Airway epithelial cell (primary cell): ENCODE measurements around the gene NIN. TPM values are rescaled to one million over a fixed set of nuclear protein-coding genes. Genes with fewer than 3 reads are reported as not detected.

Experiments
- total RNA-seq: library from RNA; depleted of rRNA; stranded (reverse); fragments of >200 nt; gene quantifications from 2 replicates; pipeline ENCODE4 v1.2.3, GENCODE V29; 2015

NIN gene, protein sequence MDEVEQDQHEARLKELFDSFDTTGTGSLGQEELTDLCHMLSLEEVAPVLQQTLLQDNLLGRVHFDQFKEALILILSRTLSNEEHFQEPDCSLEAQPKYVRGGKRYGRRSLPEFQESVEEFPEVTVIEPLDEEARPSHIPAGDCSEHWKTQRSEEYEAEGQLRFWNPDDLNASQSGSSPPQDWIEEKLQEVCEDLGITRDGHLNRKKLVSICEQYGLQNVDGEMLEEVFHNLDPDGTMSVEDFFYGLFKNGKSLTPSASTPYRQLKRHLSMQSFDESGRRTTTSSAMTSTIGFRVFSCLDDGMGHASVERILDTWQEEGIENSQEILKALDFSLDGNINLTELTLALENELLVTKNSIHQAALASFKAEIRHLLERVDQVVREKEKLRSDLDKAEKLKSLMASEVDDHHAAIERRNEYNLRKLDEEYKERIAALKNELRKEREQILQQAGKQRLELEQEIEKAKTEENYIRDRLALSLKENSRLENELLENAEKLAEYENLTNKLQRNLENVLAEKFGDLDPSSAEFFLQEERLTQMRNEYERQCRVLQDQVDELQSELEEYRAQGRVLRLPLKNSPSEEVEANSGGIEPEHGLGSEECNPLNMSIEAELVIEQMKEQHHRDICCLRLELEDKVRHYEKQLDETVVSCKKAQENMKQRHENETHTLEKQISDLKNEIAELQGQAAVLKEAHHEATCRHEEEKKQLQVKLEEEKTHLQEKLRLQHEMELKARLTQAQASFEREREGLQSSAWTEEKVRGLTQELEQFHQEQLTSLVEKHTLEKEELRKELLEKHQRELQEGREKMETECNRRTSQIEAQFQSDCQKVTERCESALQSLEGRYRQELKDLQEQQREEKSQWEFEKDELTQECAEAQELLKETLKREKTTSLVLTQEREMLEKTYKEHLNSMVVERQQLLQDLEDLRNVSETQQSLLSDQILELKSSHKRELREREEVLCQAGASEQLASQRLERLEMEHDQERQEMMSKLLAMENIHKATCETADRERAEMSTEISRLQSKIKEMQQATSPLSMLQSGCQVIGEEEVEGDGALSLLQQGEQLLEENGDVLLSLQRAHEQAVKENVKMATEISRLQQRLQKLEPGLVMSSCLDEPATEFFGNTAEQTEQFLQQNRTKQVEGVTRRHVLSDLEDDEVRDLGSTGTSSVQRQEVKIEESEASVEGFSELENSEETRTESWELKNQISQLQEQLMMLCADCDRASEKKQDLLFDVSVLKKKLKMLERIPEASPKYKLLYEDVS (N-terminal part only)
- 11.4 and 16.6 TPM in 2 replicates for total RNA-seq

DNA sequence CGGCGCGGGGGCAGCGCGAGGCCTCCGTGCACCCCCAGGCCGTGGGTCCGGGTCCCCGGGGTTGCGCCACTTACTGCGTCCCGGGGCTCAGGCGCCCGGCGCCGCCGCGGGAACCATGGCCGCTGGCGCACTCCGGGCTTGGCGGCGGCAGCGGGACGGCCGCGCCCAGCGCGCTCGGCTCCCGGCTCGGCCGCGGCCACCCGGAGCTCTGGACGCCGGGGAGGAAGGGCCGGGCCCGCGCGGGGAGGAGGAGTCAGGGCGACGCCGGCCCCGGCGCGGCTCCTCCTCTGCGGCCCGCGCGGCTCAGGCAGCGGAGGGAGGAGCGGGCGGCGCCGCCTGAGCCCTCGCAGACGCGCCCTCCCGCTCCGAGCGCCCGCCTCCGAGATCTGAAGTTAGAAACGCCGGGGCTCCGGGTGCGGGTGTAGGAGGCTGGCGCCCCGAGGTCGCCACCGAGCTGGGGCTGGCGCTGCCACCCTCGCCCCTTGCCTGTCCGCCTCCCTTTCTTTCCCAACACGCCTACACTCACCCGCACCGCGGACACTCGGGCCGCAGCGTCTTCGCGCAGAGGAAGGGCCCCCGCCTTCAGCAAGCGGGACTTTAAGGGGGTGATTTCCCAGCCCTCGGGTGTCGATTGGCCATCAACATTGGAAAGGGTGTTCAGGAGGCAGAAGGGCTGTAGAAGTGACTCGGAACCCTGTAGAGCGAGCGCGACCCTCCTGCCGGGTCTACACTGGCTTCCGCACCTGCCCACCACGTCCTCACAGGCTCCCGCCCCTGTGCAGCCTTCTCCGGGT, at the start of gene NIN:
Gene NIN (minus strand): TSS at position 231 of the 794 bp plus-strand sequence. CDS start 9,106 bp downstream, outside the sequence.

DNA sequence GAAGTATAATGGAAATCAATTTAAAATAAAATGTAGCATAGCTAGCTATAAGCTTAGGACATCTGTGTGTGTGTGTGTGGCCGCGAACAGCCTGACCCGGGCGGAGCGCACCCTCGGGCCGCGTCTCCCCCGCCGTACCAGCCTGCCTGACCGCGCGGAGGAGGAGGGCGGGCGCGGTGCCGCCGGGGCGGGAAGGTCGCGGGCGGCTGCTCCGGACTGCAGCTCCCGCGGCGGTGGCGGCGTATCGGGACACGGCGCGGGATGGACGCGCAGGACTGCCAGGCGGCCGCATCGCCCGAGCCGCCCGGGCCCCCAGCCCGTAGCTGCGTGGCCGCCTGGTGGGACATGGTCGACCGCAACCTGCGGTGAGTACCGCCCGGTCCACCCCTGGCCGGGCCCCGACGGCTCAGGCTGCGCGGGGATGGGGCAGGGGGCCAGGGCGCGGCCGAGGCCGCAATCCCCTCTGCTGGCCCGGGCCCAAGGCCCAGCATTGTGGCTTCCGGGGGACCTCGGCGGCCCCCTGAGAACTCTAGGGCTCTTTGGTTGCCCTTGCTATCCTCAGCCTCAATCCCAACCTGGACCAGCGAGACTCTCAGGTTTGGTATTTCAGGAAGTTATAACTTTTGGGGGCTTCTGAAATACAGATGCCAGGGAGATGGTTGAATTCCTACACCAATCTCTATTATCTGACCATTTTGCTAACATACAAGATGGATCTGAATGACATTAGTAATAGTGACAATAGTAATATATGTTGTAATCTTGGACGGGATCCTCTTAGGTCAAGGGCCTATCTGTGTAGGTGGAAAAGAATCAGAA, 41.2 kb upstream of the NIN start, which contains the start of gene ABHD12B:
Gene ABHD12B (plus strand): TSS at position 140 of the 819 bp plus-strand sequence. CDS start 122 bp downstream, at position 262.

Other genes with a start within 250 kb of the NIN start
- 11.8 and 16.9 TPM in 2 replicates for gene SAV1, start 162.9 kb downstream of the NIN start, total RNA-seq
- not detected in 2 replicates for gene ABHD12B, start 40.9 kb upstream of the NIN start, total RNA-seq
- gene PYGL, start 113.3 kb upstream of the NIN start, total RNA-seq: 115 and 149 TPM in 2 replicates